AG09319 (cell line): ENCODE measurements around the gene PPP2R1B.

Experiments used
- DNase-seq: peaks from one replicate; pipeline ENCODE4 v3.0.0-alpha.2; 2010; ENCODE audit warnings: low read depth; ENCODE audit errors: extremely low read depth
- TF ChIP-seq, protein P1 (sequence below): IDR thresholded peaks from 2 replicates; pipeline ENCODE4 v1.5.1; 2011; ENCODE audit warnings: low read depth, mild to moderate bottlenecking, inconsistent platforms, low read length, moderate library complexity

Gene PPP2R1B

GRCh38 chr11:111761036-111761435 lies 5.2 kb downstream of the PPP2R1B start:
- DNase-seq, result no peak
- TF ChIP-seq, protein P1, sequence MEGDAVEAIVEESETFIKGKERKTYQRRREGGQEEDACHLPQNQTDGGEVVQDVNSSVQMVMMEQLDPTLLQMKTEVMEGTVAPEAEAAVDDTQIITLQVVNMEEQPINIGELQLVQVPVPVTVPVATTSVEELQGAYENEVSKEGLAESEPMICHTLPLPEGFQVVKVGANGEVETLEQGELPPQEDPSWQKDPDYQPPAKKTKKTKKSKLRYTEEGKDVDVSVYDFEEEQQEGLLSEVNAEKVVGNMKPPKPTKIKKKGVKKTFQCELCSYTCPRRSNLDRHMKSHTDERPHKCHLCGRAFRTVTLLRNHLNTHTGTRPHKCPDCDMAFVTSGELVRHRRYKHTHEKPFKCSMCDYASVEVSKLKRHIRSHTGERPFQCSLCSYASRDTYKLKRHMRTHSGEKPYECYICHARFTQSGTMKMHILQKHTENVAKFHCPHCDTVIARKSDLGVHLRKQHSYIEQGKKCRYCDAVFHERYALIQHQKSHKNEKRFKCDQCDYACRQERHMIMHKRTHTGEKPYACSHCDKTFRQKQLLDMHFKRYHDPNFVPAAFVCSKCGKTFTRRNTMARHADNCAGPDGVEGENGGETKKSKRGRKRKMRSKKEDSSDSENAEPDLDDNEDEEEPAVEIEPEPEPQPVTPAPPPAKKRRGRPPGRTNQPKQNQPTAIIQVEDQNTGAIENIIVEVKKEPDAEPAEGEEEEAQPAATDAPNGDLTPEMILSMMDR, result no peak

DNA sequence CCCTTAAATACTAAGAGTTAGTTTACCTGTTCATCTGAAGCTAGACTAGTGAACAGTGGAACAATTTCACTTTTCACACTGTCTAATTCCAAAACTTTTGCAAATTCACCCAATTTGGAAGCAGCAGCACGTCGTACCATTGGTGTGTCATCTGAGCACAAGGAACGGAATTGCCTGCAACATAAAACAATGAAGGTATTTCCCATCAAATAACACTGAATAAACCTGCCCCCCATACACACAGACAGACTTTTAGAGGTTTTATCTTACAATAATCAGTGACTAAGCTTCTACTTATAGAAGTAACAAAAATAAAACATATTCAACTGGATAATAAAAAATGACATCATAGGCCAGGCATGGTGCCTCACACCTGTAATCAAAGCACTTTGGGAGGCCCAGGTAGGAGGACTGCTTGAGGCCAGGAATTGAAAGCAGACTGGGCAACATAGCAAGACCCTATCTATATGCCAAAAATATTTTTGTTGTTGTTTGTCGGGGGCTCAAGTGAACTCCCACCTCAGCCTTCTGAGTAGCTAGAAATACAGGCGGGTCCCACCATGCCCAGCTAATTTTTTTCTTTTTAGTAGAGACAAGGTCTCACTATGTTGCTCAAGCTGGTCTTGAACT lies 6.3 kb downstream of the PPP2R1B start:
- no peak for DNase-seq
- TF ChIP-seq, protein P1, result no peak

- DNase-seq, result no peak
- TF ChIP-seq, protein P1, result no peak
These were observed 6.8 kb downstream of the PPP2R1B start for GRCh38 chr11:111759376-111759775.

GRCh38 chr11:111756097-111756496 lies 10.1 kb downstream of the PPP2R1B start:
- DNase-seq, result no peak
- TF ChIP-seq, protein P1, result no peak

- TF ChIP-seq, protein P1, result no peak
- DNase-seq, result no peak
These were observed 16.5 kb downstream of the PPP2R1B start for GRCh38 chr11:111749646-111750045.

- TF ChIP-seq, protein P1, result no peak
- no peak for DNase-seq
These were observed 18.0 kb downstream of the PPP2R1B start for GRCh38 chr11:111748035-111748804.
